Glutamatergic neuron (in vitro differentiated cells): Measurements from ENCODE around the gene MANBA. TPM values are rescaled to one million over a fixed set of nuclear protein-coding genes. Genes with fewer than 3 reads are reported as not detected.

Experiments used
- DNase-seq: peaks from one replicate; pipeline ENCODE4 v3.0.0; 2022
- H3K27ac Mint-ChIP-seq: one replicate; pipeline ENCODE4 v1.8.0; 2020; ENCODE audit warnings: mild to moderate bottlenecking, mixed read lengths, inconsistent platforms; ENCODE audit not compliant: unreplicated experiment
- H3K27me3 Mint-ChIP-seq: one replicate; pipeline ENCODE4 v1.8.0; 2020; ENCODE audit warnings: mild to moderate bottlenecking, moderate library complexity, mixed read lengths, inconsistent platforms; ENCODE audit not compliant: unreplicated experiment
- H3K36me3 Mint-ChIP-seq: one replicate; pipeline ENCODE4 v1.8.0; 2020; ENCODE audit warnings: mild to moderate bottlenecking, mixed read lengths, inconsistent platforms; ENCODE audit not compliant: unreplicated experiment
- H3K4me1 Mint-ChIP-seq: one replicate; pipeline ENCODE4 v1.8.0; 2020; ENCODE audit warnings: mild to moderate bottlenecking, low read depth, mixed read lengths, inconsistent platforms; ENCODE audit not compliant: unreplicated experiment
- H3K4me3 Mint-ChIP-seq: one replicate; pipeline ENCODE4 v1.8.0; 2020; ENCODE audit warnings: mild to moderate bottlenecking, mixed read lengths, inconsistent platforms; ENCODE audit not compliant: unreplicated experiment
- H3K9me3 Mint-ChIP-seq: one replicate; pipeline ENCODE4 v1.8.0; 2020; ENCODE audit warnings: mild to moderate bottlenecking, moderate library complexity, mixed read lengths, inconsistent platforms; ENCODE audit not compliant: unreplicated experiment
- CTCF ChIP-seq: fragments of 200-600 bp; sonication (generic); IDR thresholded peaks from one replicate; pipeline ENCODE4 v1.5.0; 2021; ENCODE audit not compliant: partially characterized antibody, unreplicated experiment
- long read RNA-seq: library from polyadenylated mRNA; unstranded; transcript quantifications from one replicate; pipeline ENCODE4 v2.0.0, GENCODE V29; 2020; ENCODE audit not compliant: unreplicated experiment
- total RNA-seq: library from RNA; stranded (reverse); fragmentation: NEBNext Ultra II Directional; extraction: Animal tissue kit (Norgen Biotek cat#: 25700); gene quantifications from one replicate; pipeline ENCODE4 v1.2.1, GENCODE V29; 2021; ENCODE audit not compliant: unreplicated experiment

MANBA gene
- total RNA-seq, result 13.0 TPM
- long read RNA-seq, partial matches to known transcripts, result 1 of 3 reads
- long read RNA-seq, other reads (novel, unspliced or antisense), result 2 of 3 reads

GRCh38 chr4:102760645-102761295 lies at the start of gene MANBA:
TSS of gene MANBA (minus strand) at chr4:102760968. CDS start at chr4:102760894, 74 bp downstream.
- H3K9me3 Mint-ChIP-seq, result peaks cover 10% of the 10 kb centered on the region
- peak within 1 kb of the TSS; percentile 96 for H3K27ac Mint-ChIP-seq
- peaks cover 12% of the 10 kb centered on the region for H3K27me3 Mint-ChIP-seq
- no peak for TF ChIP-seq CTCF
- DNase-seq, result peak; percentile 89
- H3K4me3 Mint-ChIP-seq, result peak within 1 kb of the TSS; percentile 99
- peaks cover 7% of the 10 kb centered on the region for H3K4me1 Mint-ChIP-seq
- H3K36me3 Mint-ChIP-seq, result no peaks in the 10 kb centered on the region

DNA sequence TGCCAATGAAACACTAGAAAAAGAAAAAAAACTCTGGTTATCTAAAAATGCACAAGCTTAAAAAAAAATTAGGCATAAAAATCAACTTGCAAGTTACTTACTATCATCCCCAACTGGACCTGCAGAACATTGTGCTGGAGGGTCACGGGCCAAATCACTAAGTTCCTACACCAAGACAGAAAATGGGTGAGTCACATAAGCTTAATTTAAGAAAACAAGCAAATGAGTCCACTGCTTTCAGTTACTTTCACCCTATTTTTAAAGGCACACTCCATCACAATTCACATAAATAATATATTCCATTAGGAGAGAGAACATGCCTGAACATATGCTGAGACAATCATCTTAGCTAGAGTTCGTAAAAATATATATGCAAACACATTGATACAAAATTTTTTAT lies 48.9 kb upstream of the MANBA start:
- Mint-ChIP-seq H3K9me3 (peaks cover 3% of the 10 kb centered on the region), H3K4me1 (peaks cover 4% of the 10 kb centered on the region), H3K36me3 (no peaks in the 10 kb centered on the region), H3K4me3 (no peak overlapping the region), H3K27ac (no peak overlapping the region), H3K27me3 (peaks cover 2% of the 10 kb centered on the region)
- TF ChIP-seq CTCF, result no peak
- no peak for DNase-seq

DNA sequence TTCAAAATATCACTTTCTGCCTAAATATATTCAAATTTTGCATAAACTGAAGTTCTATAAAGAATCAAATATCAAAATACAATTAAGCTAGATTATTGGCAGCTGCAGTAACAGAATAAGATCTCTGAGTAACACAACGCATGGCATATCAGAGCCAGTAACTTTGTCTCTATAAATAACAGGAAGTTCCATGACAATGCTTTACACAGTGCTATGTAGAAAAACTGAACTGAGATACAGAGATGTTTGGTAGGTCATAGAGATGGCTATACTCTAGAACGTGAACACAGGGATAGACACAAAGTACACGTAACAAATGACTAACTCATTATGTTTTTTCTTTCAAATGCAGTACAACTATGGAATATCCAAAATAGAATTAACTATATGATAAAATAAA lies 48.4 kb upstream of the MANBA start:
- Mint-ChIP-seq H3K9me3 (peaks cover 3% of the 10 kb centered on the region), H3K27me3 (peaks cover 2% of the 10 kb centered on the region), H3K27ac (no peak overlapping the region), H3K4me1 (peaks cover 4% of the 10 kb centered on the region), H3K36me3 (no peaks in the 10 kb centered on the region), H3K4me3 (no peak overlapping the region)
- DNase-seq, result no peak
- no peak for TF ChIP-seq CTCF

- Mint-ChIP-seq H3K4me1 (peaks cover 4% of the 10 kb centered on the region), H3K9me3 (peaks cover 3% of the 10 kb centered on the region), H3K27me3 (peaks cover 2% of the 10 kb centered on the region), H3K36me3 (no peaks in the 10 kb centered on the region), H3K4me3 (no peak overlapping the region), H3K27ac (no peak overlapping the region)
- TF ChIP-seq CTCF, result no peak
- no peak for DNase-seq
These were observed 47.2 kb upstream of the MANBA start for GRCh38 chr4:102808009-102808408.

DNA sequence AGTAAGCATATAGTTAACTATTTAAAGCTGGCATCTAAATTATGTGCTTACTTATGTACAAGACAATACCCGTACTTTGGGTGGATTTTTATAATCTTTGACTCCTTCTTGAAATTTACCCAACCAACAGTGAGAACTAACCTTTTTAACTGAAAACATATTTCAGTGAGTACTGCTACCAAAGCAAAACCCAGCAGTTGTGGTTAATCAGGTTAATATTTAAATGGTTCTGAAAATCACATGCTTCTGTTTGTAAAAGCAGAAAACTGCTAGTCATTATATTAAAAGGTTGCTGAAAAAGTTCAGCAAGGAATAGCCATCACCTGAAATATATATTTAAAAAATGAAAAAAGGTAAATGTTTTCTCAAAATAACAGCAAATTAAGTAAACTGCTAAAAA lies 46.6 kb upstream of the MANBA start:
- Mint-ChIP-seq H3K9me3 (peaks cover 3% of the 10 kb centered on the region), H3K4me1 (peaks cover 4% of the 10 kb centered on the region), H3K27ac (no peak overlapping the region), H3K27me3 (peaks cover 2% of the 10 kb centered on the region), H3K36me3 (no peaks in the 10 kb centered on the region), H3K4me3 (no peak overlapping the region)
- no peak for DNase-seq
- no peak for TF ChIP-seq CTCF
